Lower leg skin (tissue), 3 donors: ENCODE data around the gene KRTAP1-1.
"Not testable (repeated sequence)": the region's sequence is repeated elsewhere in the genome, so short reads cannot be mapped to it uniquely, and the experiment has no call there.

Experiments
- POLR2A ChIP-seq, 2 donors: fragments of 450-650 bp; IDR thresholded peaks; one replicate each; pipeline ENCODE4 v1.6.1; 2016 to 2017; ENCODE audit warnings: antibody characterized with exemption in 2 of 2, mild to moderate bottlenecking in 1 of 2, moderate library complexity in 1 of 2
- TF ChIP-seq, protein P1 (sequence below), 3 donors: fragments of 450-650 bp; IDR thresholded peaks; one replicate each; pipeline ENCODE4 v1.5.1; 2016; ENCODE audit warnings: antibody characterized with exemption in 3 of 3, mild to moderate bottlenecking in 3 of 3, moderate library complexity in 2 of 3

DNA sequence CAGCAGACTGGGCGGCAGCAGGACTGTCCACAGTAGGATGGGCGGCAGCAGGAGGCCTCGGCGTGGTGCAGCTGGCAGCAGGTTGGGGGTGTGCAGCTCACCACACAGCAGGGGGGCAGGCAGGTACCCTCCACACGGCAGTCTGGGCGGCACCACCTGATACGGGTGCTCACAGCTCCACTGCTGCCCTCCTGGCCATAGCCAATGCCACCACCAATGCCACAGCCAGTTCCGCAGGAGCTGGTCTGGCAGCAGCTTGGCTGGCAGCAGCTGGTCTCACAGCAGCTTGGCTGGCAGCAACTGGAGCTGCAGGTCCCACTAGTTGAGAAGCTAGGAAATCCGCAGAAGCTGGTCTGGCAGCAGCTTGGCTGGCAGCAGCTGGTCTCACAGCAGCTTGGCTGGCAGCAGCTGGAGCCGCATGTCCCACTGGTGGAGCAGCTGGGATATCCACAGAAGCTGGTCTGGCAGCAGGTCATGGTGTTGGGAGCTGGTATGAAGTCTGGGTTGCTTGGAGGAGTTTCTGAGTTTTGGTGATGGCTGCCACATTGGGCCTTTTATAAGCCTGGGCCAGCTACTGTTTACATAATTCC lies 6.8 kb downstream of the KRTAP1-1 start, which contains the start of gene KRTAP1-3:
- TF ChIP-seq, protein P1, sequence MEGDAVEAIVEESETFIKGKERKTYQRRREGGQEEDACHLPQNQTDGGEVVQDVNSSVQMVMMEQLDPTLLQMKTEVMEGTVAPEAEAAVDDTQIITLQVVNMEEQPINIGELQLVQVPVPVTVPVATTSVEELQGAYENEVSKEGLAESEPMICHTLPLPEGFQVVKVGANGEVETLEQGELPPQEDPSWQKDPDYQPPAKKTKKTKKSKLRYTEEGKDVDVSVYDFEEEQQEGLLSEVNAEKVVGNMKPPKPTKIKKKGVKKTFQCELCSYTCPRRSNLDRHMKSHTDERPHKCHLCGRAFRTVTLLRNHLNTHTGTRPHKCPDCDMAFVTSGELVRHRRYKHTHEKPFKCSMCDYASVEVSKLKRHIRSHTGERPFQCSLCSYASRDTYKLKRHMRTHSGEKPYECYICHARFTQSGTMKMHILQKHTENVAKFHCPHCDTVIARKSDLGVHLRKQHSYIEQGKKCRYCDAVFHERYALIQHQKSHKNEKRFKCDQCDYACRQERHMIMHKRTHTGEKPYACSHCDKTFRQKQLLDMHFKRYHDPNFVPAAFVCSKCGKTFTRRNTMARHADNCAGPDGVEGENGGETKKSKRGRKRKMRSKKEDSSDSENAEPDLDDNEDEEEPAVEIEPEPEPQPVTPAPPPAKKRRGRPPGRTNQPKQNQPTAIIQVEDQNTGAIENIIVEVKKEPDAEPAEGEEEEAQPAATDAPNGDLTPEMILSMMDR (IDR thresholded peaks at IDR 0.05) = not testable (repeated sequence)
- not testable (repeated sequence) for TF ChIP-seq POLR2A (IDR thresholded peaks at IDR 0.05)
